Aorta (tissue), 5 donors: ENCODE measurements around the gene SLC7A9. TPM values are rescaled to one million over a fixed set of nuclear protein-coding genes. Genes with fewer than 3 reads are reported as not detected.
"Not testable (repeated sequence)": the region's sequence is repeated elsewhere in the genome, so short reads cannot be mapped to it uniquely, and the experiment has no call there.

Experiments used
- ATAC-seq: fragments of 200-7000 bp; cut with Tn5 transposase; one replicate; pipeline ENCODE4 v1.9.1; 2022; ENCODE audit warnings: moderate library complexity; ENCODE audit not compliant: low FRiP score
- DNase-seq, 2 donors: peaks; one replicate each; pipeline ENCODE4 v3.0.0-alpha.2; 2020
- H3K27ac ChIP-seq, 2 donors: one replicate each; pipeline ENCODE4 v1.5.1; 2013; ENCODE audit warnings: low read length in 2 of 2, mild to moderate bottlenecking in 2 of 2, moderate library complexity in 2 of 2, control low read depth in 1 of 2, inconsistent platforms in 1 of 2, low read depth in 1 of 2
- H3K27me3 ChIP-seq, 2 donors: one replicate each; pipeline ENCODE4 v1.6.1; 2013; ENCODE audit warnings: control low read depth in 1 of 2, low read length in 1 of 2, mild to moderate bottlenecking in 1 of 2, moderate library complexity in 1 of 2; ENCODE audit not compliant: insufficient read depth in 2 of 2, control insufficient read depth in 1 of 2
- H3K36me3 ChIP-seq, 2 donors: one replicate each; pipeline ENCODE4 v1.6.1; 2013; ENCODE audit warnings: control low read depth in 1 of 2, low read length in 1 of 2, mild to moderate bottlenecking in 1 of 2; ENCODE audit not compliant: insufficient read depth in 2 of 2, control insufficient read depth in 1 of 2
- H3K4me1 ChIP-seq, 2 donors: one replicate each; pipeline ENCODE4 v1.6.1; 2013; ENCODE audit warnings: low read length in 2 of 2, control low read depth in 1 of 2, mild to moderate bottlenecking in 1 of 2, moderate library complexity in 1 of 2; ENCODE audit not compliant: insufficient read depth in 2 of 2, control insufficient read depth in 1 of 2
- H3K4me3 ChIP-seq, 2 donors: one replicate each; pipeline ENCODE4 v1.5.1; 2013; ENCODE audit warnings: low read length in 2 of 2, control low read depth in 1 of 2, mild to moderate bottlenecking in 1 of 2
- H3K9me3 ChIP-seq: one replicate; pipeline ENCODE4 v1.6.1; 2013; ENCODE audit warnings: mild to moderate bottlenecking, low read length; ENCODE audit not compliant: control insufficient read depth
- WGBS, 2 donors: extraction: QIAGEN DNeasy Blood & Tissue Kit; methylation state at CpG; one replicate each; pipeline ENCODE4 v1.1.7; 2013; 5-methylcytosine and 5-hydroxymethylcytosine counted together
- intact Hi-C, 2 donors: fragments of 100-400 bp; cut with DNase I; formaldehyde crosslinking; loops; one replicate each; pipeline versions ENCODE4 v1.14.2 to v1.15.0; 2022
- polyA plus RNA-seq, 2 donors: library from polyadenylated mRNA; stranded (reverse); fragments of 200-250 nt; gene quantifications; one replicate each; pipeline ENCODE4 v1.2.3, GENCODE V29; 2013
- total RNA-seq, 2 donors: library from RNA; stranded (reverse); fragmentation: NEBNext Ultra II Directional; extraction: Animal tissue kit (Norgen Biotek cat#: 25700); gene quantifications; one replicate each; pipeline ENCODE4 v1.2.1, GENCODE V29; 2021
- donor health status: healthy with polysubstance abuse.
- donor health status: Bipolar disorder and iron deficiency.
- donor health status: DM: no; HTN: no; CAD: no.
- donor health status: DM: no; HTN: no; CAD: no.
- donor health status: DM: yes; HTN: yes; CAD: no.

The SLC7A9 gene
- total and polyA plus RNA-seq, 4 donors = 0.26 to 8.9 (median 1.1) TPM

- intact Hi-C loops = no loop called here
- 92 to 94% methylated on average over 11 of the region's 11 CpGs for WGBS, 2 donors
- Histone ChIP-seq H3K27me3 (no peaks in the 10 kb centered on the region), H3K9me3 (peaks cover 7% of the 10 kb centered on the region), H3K27ac (no peak overlapping the region), H3K4me1 (no peaks in the 10 kb centered on the region), H3K36me3 (peaks cover 0 to 6% of the 10 kb centered on the region in 2 donors), H3K4me3 (no peak overlapping the region)
- DNase-seq (no peak), ATAC-seq (no peak)
Measured at GRCh38 chr19:32889137-32889934, 19.8 kb upstream of the SLC7A9 start.

- no peaks in the 10 kb centered on the region for H3K4me1 ChIP-seq
- intact Hi-C loops = no loop called here
- peaks cover 0 to 1% of the 10 kb centered on the region in 2 donors for H3K36me3 ChIP-seq
- DNase-seq (no peak), ATAC-seq (no peak)
- peaks cover 2% of the 10 kb centered on the region for H3K9me3 ChIP-seq
- no peaks in the 10 kb centered on the region for H3K27me3 ChIP-seq
- no peak overlapping the region for H3K27ac ChIP-seq
- WGBS, 2 donors = 84 to 85% methylated on average over 4 of the region's 4 CpGs
- no peak overlapping the region for H3K4me3 ChIP-seq
Measured at GRCh38 chr19:32887572-32888215, 18.1 kb upstream of the SLC7A9 start.

- Histone ChIP-seq H3K27ac (no peak overlapping the region), H3K4me1 (no peaks in the 10 kb centered on the region), H3K4me3 (no peak overlapping the region), H3K9me3 (no peaks in the 10 kb centered on the region), H3K27me3 (no peaks in the 10 kb centered on the region), H3K36me3 (peaks cover 0 to 3% of the 10 kb centered on the region in 2 donors)
- intact Hi-C loops = no loop called here
- 89 to 90% methylated on average over 7 of the region's 7 CpGs for WGBS, 2 donors
- no peak for DNase-seq
- ATAC-seq = no peak
Measured at GRCh38 chr19:32886241-32886640, 16.7 kb upstream of the SLC7A9 start.

DNA sequence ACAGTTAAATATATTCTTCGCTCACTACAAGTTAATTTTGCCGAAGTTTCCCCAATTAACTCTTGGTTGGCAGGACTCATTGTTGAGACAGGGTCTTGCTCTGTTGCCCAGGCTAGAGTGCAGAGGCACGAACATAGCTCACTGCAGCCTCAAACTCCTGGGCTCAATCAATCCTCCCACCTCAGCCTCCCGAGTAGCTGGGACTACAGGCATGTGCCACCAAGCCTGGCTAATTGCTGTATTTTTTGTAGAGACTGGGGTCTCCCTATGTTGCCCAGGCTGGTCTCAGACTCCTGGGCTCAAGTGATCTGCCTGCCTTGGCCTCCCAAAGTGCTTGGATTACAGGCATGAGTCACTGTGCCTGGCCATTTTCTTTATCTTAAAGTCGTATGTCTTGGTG is 15.7 kb upstream of the SLC7A9 start:
- WGBS, 2 donors = 87 to 88% methylated on average over 5 of the region's 5 CpGs
- H3K4me1 ChIP-seq, H3K9me3 ChIP-seq, intact Hi-C loops, H3K36me3 ChIP-seq, H3K4me3 ChIP-seq, ATAC-seq, H3K27ac ChIP-seq, H3K27me3 ChIP-seq, DNase-seq: not testable (repeated sequence)

DNA sequence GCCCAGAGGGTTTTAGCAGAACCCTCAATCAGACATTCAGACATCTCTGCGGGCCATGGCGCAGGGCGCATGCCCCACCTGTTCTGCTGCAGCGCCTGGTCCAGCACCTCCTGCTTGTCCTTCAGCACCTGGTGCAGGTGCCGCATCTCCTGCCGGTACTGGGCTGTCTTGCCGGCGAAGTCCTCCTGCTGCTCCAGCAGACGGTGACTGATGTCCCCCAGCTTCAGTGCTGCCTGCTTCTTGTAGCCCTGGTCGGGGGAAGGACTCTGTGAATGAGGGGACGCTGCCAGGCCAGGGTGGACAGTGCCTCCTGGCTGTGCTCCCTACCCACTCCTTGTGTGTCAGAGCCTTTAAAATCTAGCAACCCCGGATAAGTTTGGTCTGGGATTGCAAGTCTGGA is 12.2 kb upstream of the SLC7A9 start:
- Histone ChIP-seq H3K27ac (no peak overlapping the region), H3K9me3 (no peaks in the 10 kb centered on the region), H3K4me3 (no peak overlapping the region), H3K36me3 (peaks cover 0 to 5% of the 10 kb centered on the region in 2 donors), H3K4me1 (no peaks in the 10 kb centered on the region), H3K27me3 (no peaks in the 10 kb centered on the region)
- intact Hi-C loops = no loop called here
- 89% methylated on average over 12 of the region's 12 CpGs for WGBS, 2 donors
- no peak for ATAC-seq
- DNase-seq = no peak

DNA sequence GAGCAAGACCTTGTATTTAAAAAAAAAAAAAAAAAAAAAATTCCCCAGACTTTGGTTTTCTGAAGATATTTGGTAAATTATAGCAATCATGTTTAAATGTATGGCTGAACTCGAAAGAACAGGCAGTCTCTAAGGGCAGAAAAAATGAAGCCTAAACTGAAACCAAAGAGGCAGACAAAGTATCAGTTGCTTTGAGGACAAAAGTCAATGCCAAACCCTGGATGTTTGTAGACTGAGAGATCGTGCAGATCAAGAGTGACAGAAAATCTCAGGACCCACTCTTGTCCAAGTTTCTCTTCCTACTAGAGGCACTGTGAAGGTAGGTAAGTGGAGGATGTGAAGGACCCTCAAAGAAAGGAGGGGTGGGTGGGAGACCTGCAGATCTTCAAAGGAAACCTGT is 11.1 kb upstream of the SLC7A9 start:
- Histone ChIP-seq H3K27ac (no peak overlapping the region), H3K27me3 (no peaks in the 10 kb centered on the region), H3K36me3 (peaks cover 0 to 5% of the 10 kb centered on the region in 2 donors), H3K4me1 (no peaks in the 10 kb centered on the region), H3K4me3 (no peak overlapping the region), H3K9me3 (no peaks in the 10 kb centered on the region)
- 83 to 86% methylated on average over 2 of the region's 2 CpGs for whole genome bisulfite sequencing, 2 donors
- ATAC-seq (no peak), DNase-seq (no peak)
- intact Hi-C loops = no loop called here

GRCh38 chr19:32879741-32880140 is 10.2 kb upstream of the SLC7A9 start:
- H3K4me3 ChIP-seq = no peak overlapping the region
- peaks cover 0 to 5% of the 10 kb centered on the region in 2 donors for H3K36me3 ChIP-seq
- intact Hi-C loops = no loop called here
- H3K27ac ChIP-seq = no peak overlapping the region
- no peak for ATAC-seq
- H3K9me3 ChIP-seq = no peaks in the 10 kb centered on the region
- H3K4me1 ChIP-seq = no peaks in the 10 kb centered on the region
- 88 to 96% methylated on average over 8 of the region's 8 CpGs for WGBS, 2 donors
- no peaks in the 10 kb centered on the region for H3K27me3 ChIP-seq
- no peak for DNase-seq

DNA sequence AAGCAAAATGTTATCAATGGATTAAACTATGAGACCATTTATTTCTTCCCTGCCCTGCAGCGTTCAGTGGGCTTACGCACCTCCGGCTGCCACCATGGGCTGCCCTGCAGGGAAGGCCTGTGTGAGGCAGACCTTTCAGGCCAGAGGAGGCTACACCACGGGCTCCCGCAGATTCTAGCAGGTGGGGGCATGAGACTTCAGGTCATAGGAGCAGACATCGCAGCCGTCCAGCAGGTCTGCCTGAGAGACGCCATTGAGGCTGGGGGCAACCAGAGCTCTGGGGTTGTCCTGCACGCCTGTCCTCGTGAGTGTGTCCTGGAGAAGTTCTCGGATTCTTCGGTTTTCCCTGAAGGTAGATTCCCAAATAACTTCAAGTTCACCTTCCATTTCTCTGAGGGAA is 9.4 kb upstream of the SLC7A9 start:
- 97% methylated on average over 12 of the region's 12 CpGs for WGBS, 2 donors
- Histone ChIP-seq H3K27ac (no peak overlapping the region), H3K4me3 (no peak overlapping the region), H3K36me3 (peaks cover 0 to 5% of the 10 kb centered on the region in 2 donors), H3K4me1 (no peaks in the 10 kb centered on the region), H3K9me3 (no peaks in the 10 kb centered on the region), H3K27me3 (no peaks in the 10 kb centered on the region)
- no peak for DNase-seq
- intact Hi-C loops = no loop called here
- ATAC-seq = no peak
